Fibroblast of pulmonary artery (primary cell): ENCODE results near the gene PILRB.
"Not testable (repeated sequence)": the region's sequence is repeated elsewhere in the genome, so short reads cannot be mapped to it uniquely, and the experiment has no call there.

ENCODE experiments used
- DNase-seq: peaks from one replicate; pipeline ENCODE4 v3.0.0-alpha.2; 2010; ENCODE audit warnings: low read depth
- H3K4me3 ChIP-seq: replicated peaks from 2 replicates; pipeline ENCODE4 v1.5.1; 2011; ENCODE audit warnings: low read depth, mild to moderate bottlenecking, control low read depth, low read length, moderate library complexity
- CTCF ChIP-seq: IDR thresholded peaks from 2 replicates; pipeline ENCODE4 v1.5.1; 2011; ENCODE audit warnings: mild to moderate bottlenecking, control low read depth, low read length, inconsistent platforms; ENCODE audit errors: missing control alignments

Gene PILRB

GRCh38 chr7:100363098-100363497 lies 5.2 kb downstream of the PILRB start:
- DNase-seq: no peak
- no peak for TF ChIP-seq CTCF

GRCh38 chr7:100363797-100364196 lies 5.9 kb downstream of the PILRB start:
- not testable (repeated sequence) for H3K4me3 ChIP-seq, DNase-seq

More at GRCh38 chr7:100363098-100363497, 5.2 kb downstream of the PILRB start:
- H3K4me3 ChIP-seq: no peak overlapping the region

GRCh38 chr7:100364480-100364879 lies 6.6 kb downstream of the PILRB start:
- no peak for DNase-seq
- TF ChIP-seq CTCF: no peak
- no peak overlapping the region for H3K4me3 ChIP-seq

- DNase-seq, H3K4me3 ChIP-seq: not testable (repeated sequence)
These were observed 8.1 kb downstream of the PILRB start for GRCh38 chr7:100365998-100366367.

- no peak for TF ChIP-seq CTCF
- no peak overlapping the region for H3K4me3 ChIP-seq
- no peak for DNase-seq
These were observed 8.7 kb downstream of the PILRB start for GRCh38 chr7:100366411-100367250.

- H3K4me3 ChIP-seq: no peak overlapping the region
- no peak for DNase-seq
- no peak for TF ChIP-seq CTCF
These were observed 9.3 kb downstream of the PILRB start for GRCh38 chr7:100367251-100367620.

GRCh38 chr7:100367676-100368613 lies 10.0 kb downstream of the PILRB start:
- H3K4me3 ChIP-seq: no peak overlapping the region
- no peak for DNase-seq
- no peak for TF ChIP-seq CTCF
